ENCODE data around the gene OR2F2. TPM values are rescaled to one million over a fixed set of nuclear protein-coding genes. Genes with fewer than 3 reads are reported as not detected.

Gene OR2F2
- total RNA-seq, 1 donor from 2014 or later = not detected

DNA sequence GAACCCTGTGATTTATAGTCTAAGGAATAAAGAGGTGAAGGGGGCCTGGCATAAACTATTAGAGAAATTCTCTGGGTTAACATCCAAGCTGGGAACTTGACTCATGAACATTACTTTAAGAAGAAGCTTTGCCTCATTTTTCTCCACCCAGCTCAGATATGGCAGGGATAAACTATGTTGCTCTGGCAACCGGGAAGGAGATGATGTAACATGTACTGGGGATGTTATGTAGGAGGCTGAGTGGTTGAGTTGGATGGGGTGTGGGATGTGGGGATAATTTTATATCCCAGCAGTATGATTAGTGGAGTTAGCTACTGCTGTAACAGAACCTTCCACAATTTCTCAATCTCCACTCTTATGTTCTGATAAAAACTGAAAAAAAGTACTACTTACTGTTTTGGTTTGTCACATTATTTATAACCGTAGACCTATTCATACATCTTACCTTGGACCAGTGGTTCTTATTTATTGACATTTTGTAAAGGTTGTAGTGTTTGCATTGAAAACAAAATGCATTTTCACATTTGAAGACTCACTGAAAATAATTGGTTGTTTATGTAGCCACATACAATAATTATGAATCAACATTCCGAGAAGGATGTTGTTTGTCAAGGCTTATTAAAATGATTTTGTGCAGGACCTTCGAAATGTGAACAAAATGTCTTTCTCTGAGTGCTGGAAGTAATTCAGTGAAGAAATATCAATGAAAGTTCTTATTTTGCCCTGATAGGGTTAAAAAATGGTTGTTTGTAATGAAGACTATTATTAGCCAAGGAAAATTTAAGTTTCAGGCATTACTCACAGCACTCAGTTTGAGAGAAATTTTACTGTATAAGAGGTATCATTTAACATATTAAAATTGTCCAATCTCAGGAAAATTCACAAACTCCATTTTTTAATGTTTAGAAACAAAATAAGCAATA is 1.3 kb downstream of the OR2F2 start:
- Mint-ChIP-seq H3K36me3 (ENCODE audit: low read depth) (no peaks in the 10 kb centered on the region), H3K27me3 (ENCODE audit: low read depth) (peaks cover 2% of the 10 kb centered on the region)
- intact Hi-C loops (cut with micrococcal nuclease) = no loop called here

DNA sequence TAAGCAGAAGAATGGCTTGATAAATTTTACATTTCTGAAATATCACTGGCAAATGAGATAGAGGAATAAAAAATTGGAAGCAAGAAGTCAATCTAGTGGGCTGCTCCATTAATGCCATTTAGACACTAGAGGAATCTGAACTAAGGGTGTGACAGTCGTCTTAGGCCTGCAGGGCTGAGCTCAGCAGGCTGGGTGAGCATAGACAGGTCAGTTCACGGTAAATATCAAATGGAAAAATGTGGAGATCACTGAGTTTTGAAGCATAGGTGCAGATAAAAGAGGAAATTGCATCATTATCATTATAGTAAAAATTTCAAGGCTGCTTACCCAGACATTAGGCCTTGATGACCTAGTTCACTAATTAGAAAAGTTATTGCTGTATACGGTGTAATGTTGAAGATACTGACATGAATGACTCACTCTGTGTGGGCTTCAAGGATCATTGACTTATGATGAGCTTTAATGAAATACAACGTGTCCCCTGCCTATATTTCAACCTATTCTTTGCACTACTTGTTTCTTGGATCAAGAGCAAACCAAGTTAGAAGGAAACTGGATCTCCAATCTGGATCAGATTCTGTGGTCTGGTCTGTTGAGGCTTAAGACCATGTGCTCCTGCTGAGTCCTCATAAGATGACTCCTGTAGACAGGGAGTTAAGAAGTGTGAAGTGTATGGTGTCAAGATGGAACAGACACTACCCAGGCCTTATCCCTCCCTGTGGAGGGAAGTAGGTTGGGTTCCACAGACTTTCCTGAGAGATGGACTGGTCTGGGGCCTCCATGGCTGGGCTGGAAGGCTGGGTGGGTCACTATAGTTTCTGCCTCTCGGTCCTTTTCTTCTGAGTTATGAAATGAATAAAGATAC is 3.6 kb downstream of the OR2F2 start:
- Mint-ChIP-seq H3K9me3 (no peaks in the 10 kb centered on the region), H3K36me3 (ENCODE audit: low read depth) (no peaks in the 10 kb centered on the region), H3K4me1 (ENCODE audit: low read depth) (no peaks in the 10 kb centered on the region), H3K27me3 (ENCODE audit: low read depth) (peaks cover 6% of the 10 kb centered on the region), H3K27ac (no peak overlapping the region), H3K4me3 (ENCODE audit: low read depth) (no peak overlapping the region)
- no peak for DNase-seq (ENCODE audit: low spot score)
- intact Hi-C loops (cut with micrococcal nuclease) = no loop called here

More for the DNA sequence above, 1.3 kb downstream of the OR2F2 start:
- H3K4me3 Mint-ChIP-seq (ENCODE audit: low read depth) = no peak overlapping the region
- no peak for DNase-seq (ENCODE audit: low spot score)
- H3K27ac Mint-ChIP-seq = no peak overlapping the region
- peaks cover 6% of the 10 kb centered on the region for H3K4me1 Mint-ChIP-seq (ENCODE audit: low read depth)
- no peaks in the 10 kb centered on the region for H3K9me3 Mint-ChIP-seq

GRCh38 chr7:143945423-143945822 is 10.4 kb downstream of the OR2F2 start:
- intact Hi-C loops (cut with micrococcal nuclease) = no loop called here
- peaks cover 26% of the 10 kb centered on the region for H3K27me3 Mint-ChIP-seq (ENCODE audit: low read depth)
- H3K4me3 Mint-ChIP-seq (ENCODE audit: low read depth) = no peak overlapping the region

GRCh38 chr7:143947111-143947510 is 12.1 kb downstream of the OR2F2 start:
- no peaks in the 10 kb centered on the region for H3K36me3 Mint-ChIP-seq (ENCODE audit: low read depth)
- intact Hi-C loops (cut with micrococcal nuclease) = no loop called here
- no peak overlapping the region for H3K4me3 Mint-ChIP-seq (ENCODE audit: low read depth)
- H3K27me3 Mint-ChIP-seq (ENCODE audit: low read depth) = peaks cover 22% of the 10 kb centered on the region
- no peaks in the 10 kb centered on the region for H3K9me3 Mint-ChIP-seq
- H3K27ac Mint-ChIP-seq = no peak overlapping the region
- H3K4me1 Mint-ChIP-seq (ENCODE audit: low read depth) = no peaks in the 10 kb centered on the region
- no peak for DNase-seq (ENCODE audit: low spot score)

More at GRCh38 chr7:143945423-143945822, 10.4 kb downstream of the OR2F2 start:
- no peaks in the 10 kb centered on the region for H3K36me3 Mint-ChIP-seq (ENCODE audit: low read depth)
- no peaks in the 10 kb centered on the region for H3K9me3 Mint-ChIP-seq
- H3K27ac Mint-ChIP-seq = no peak overlapping the region
- no peaks in the 10 kb centered on the region for H3K4me1 Mint-ChIP-seq (ENCODE audit: low read depth)
- DNase-seq (ENCODE audit: low spot score) = no peak

DNA sequence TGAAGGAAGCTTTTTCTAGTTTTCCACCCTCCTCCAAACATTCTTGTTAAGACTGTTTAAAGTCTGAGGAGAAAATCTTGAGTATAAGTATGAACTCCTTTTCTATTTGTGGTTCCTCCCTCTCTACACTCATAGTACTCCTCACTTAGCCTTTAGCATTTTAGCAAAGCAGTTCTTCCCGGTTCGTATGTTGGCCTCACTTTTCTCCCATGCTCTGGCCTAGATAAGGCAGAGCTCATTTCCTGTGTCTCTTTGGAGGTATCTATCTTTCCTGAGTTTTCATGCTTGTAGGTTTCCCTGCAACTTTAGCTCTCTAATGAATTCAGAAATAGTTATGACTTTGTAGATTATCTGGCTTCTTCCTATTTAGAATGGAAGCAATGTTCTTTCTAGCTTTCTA is 13.7 kb downstream of the OR2F2 start:
- Mint-ChIP-seq H3K27me3 (ENCODE audit: low read depth) (peaks cover 20% of the 10 kb centered on the region), H3K36me3 (ENCODE audit: low read depth) (no peaks in the 10 kb centered on the region), H3K9me3 (no peaks in the 10 kb centered on the region), H3K27ac (no peak overlapping the region), H3K4me3 (ENCODE audit: low read depth) (no peak overlapping the region), H3K4me1 (ENCODE audit: low read depth) (no peaks in the 10 kb centered on the region)
- intact Hi-C loops (cut with micrococcal nuclease) = no loop called here
- DNase-seq (ENCODE audit: low spot score) = no peak

DNA sequence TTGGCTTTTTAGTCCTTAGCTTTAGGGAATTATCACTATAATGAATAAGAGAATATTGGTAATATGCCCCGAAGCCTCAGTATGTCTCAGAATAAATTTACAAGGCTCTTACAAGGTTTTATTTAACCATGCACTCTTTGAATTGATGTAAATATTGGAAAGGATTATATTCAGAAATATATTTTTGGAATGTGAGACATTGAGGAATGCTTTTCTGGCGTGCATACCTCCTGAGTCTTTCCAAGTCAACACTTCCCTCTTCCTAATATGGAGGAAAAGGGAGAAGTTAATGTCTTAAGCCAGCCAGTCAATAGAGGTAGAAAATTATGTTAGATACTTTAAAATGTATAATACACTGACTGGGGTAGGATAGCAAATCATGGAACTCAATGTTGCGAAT is 18.4 kb downstream of the OR2F2 start:
- Mint-ChIP-seq H3K9me3 (no peaks in the 10 kb centered on the region), H3K36me3 (ENCODE audit: low read depth) (no peaks in the 10 kb centered on the region)
- intact Hi-C loops (cut with micrococcal nuclease) = no loop called here

DNA sequence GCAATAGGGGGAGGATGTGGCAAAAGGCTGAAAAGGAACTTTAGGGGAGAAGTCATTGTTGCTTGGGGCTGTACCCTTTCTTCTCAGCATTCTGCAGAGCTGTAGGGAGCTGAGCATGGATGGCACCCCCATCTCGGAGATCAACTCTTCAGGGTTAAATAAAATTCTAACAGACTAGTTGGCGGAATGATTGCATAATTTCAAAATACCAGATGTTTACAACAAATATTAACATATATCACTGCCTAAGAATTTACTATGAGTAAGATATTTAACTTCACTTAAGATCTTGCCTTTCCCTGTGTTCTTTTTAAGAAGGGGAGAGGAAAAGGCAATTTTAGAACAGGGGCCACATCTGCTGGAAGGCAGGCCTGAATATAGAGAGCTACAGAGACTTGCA is 19.1 kb downstream of the OR2F2 start:
- Mint-ChIP-seq H3K27ac (no peak overlapping the region), H3K36me3 (ENCODE audit: low read depth) (no peaks in the 10 kb centered on the region), H3K27me3 (ENCODE audit: low read depth) (peaks cover 9% of the 10 kb centered on the region), H3K9me3 (no peaks in the 10 kb centered on the region), H3K4me3 (ENCODE audit: low read depth) (no peak overlapping the region), H3K4me1 (ENCODE audit: low read depth) (no peaks in the 10 kb centered on the region)
- intact Hi-C loops (cut with micrococcal nuclease) = no loop called here
- DNase-seq (ENCODE audit: low spot score) = no peak

More for the DNA sequence above, 18.4 kb downstream of the OR2F2 start:
- H3K4me3 Mint-ChIP-seq (ENCODE audit: low read depth) = no peak overlapping the region
- no peak overlapping the region for H3K27ac Mint-ChIP-seq
- peaks cover 10% of the 10 kb centered on the region for H3K27me3 Mint-ChIP-seq (ENCODE audit: low read depth)
- no peaks in the 10 kb centered on the region for H3K4me1 Mint-ChIP-seq (ENCODE audit: low read depth)
- no peak for DNase-seq (ENCODE audit: low spot score)

DNA sequence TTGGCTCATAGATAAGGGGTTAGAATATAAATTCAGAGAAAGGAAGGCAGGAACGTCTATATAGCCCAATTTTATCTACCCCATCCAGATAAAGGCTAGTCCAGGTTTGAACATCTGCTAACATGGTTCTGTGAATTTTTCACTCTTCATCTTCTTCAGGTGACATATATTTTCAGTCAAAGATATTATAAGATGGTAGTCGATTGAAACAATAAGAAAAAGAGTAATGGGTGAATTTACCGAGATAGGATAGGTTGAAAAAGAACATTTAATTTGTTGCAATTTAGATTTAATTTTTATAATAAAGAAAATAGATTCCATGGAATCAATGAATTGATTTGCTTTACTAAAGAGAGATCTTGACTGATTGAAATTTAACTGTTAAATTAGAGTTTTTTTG is 19.5 kb downstream of the OR2F2 start, which contains the start of gene OR2F1:
TSS of gene OR2F1 (plus strand) at position 301 of the 400 bp plus-strand sequence. CDS start 5,127 bp downstream, outside the sequence.
- no peaks in the 10 kb centered on the region for H3K4me1 Mint-ChIP-seq (ENCODE audit: low read depth)
- intact Hi-C loops (cut with micrococcal nuclease) = no loop called here
- no peaks in the 10 kb centered on the region for H3K36me3 Mint-ChIP-seq (ENCODE audit: low read depth)
- H3K4me3 Mint-ChIP-seq (ENCODE audit: low read depth) = no peak within 1 kb of the TSS
- no peak for DNase-seq (ENCODE audit: low spot score)
- H3K27me3 Mint-ChIP-seq (ENCODE audit: low read depth) = peaks cover 9% of the 10 kb centered on the region
- H3K27ac Mint-ChIP-seq = no peak within 1 kb of the TSS
- H3K9me3 Mint-ChIP-seq = no peaks in the 10 kb centered on the region

DNA sequence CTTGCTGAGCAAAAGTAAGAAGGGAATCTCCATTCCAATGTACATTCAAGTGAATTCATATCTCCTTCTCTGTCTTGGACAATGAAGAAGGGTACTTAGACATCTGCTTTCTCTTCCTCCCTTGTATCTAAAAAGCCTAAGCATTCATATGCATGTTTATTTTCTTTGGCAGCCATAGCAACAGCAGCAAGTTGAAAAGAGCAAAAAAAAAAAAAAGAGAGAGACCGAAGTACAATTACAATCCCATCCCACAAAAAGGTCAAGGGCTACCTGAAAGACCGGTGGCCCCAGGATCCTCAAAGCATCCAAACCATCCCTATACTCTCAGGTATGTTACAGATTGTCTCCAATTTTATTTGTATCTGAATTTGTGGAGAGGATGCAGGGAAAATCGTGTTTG is 23.7 kb downstream of the OR2F2 start:
- intact Hi-C loops (cut with micrococcal nuclease) = no loop called here
- Mint-ChIP-seq H3K4me3 (ENCODE audit: low read depth) (no peak overlapping the region), H3K36me3 (ENCODE audit: low read depth) (no peaks in the 10 kb centered on the region), H3K27ac (no peak overlapping the region), H3K9me3 (no peaks in the 10 kb centered on the region), H3K27me3 (ENCODE audit: low read depth) (peaks cover 9% of the 10 kb centered on the region), H3K4me1 (ENCODE audit: low read depth) (no peaks in the 10 kb centered on the region)
- DNase-seq (ENCODE audit: low spot score) = no peak

- DNase-seq (ENCODE audit: low spot score) = no peak
- Mint-ChIP-seq H3K27ac (no peak overlapping the region), H3K4me1 (ENCODE audit: low read depth) (no peaks in the 10 kb centered on the region), H3K9me3 (no peaks in the 10 kb centered on the region), H3K4me3 (ENCODE audit: low read depth) (no peak overlapping the region), H3K36me3 (ENCODE audit: low read depth) (no peaks in the 10 kb centered on the region), H3K27me3 (ENCODE audit: low read depth) (peaks cover 7% of the 10 kb centered on the region)
- intact Hi-C loops (cut with micrococcal nuclease) = no loop called here
Observed at GRCh38 chr7:143960813-143961610, 26.0 kb downstream of the OR2F2 start.

GRCh38 chr7:143965280-143965679 is 30.2 kb downstream of the OR2F2 start:
- intact Hi-C loops (cut with micrococcal nuclease) = no loop called here
- no peaks in the 10 kb centered on the region for H3K36me3 Mint-ChIP-seq (ENCODE audit: low read depth)
- no peaks in the 10 kb centered on the region for H3K27me3 Mint-ChIP-seq (ENCODE audit: low read depth)
- H3K4me3 Mint-ChIP-seq (ENCODE audit: low read depth) = no peak overlapping the region
- H3K27ac Mint-ChIP-seq = no peak overlapping the region
- H3K4me1 Mint-ChIP-seq (ENCODE audit: low read depth) = no peaks in the 10 kb centered on the region
- H3K9me3 Mint-ChIP-seq = no peaks in the 10 kb centered on the region
- no peak for DNase-seq (ENCODE audit: low spot score)

GRCh38 chr7:143967398-143967797 is 32.4 kb downstream of the OR2F2 start:
- no peak overlapping the region for H3K27ac Mint-ChIP-seq
- DNase-seq (ENCODE audit: low spot score) = no peak
- H3K36me3 Mint-ChIP-seq (ENCODE audit: low read depth) = no peaks in the 10 kb centered on the region
- intact Hi-C loops (cut with micrococcal nuclease) = no loop called here
- H3K4me1 Mint-ChIP-seq (ENCODE audit: low read depth) = no peaks in the 10 kb centered on the region
- H3K9me3 Mint-ChIP-seq = no peaks in the 10 kb centered on the region
- H3K4me3 Mint-ChIP-seq (ENCODE audit: low read depth) = no peak overlapping the region
- H3K27me3 Mint-ChIP-seq (ENCODE audit: low read depth) = no peaks in the 10 kb centered on the region
